Natural killer cell (primary cell): ENCODE measurements around the gene ZNF451. TPM values are rescaled to one million over a fixed set of nuclear protein-coding genes. Genes with fewer than 3 reads are reported as not detected.

Experiments used
- ATAC-seq, 3 donors: fragments of 150-1000 bp in 2 of 3; fragments of 200-7000 bp in 1 of 3; cut with Tn5 transposase; 1 replicate in 1 of 3; 2 replicates in 2 of 3; pipeline ENCODE4 v1.10.0; 2021; ENCODE audit warnings: mild to moderate bottlenecking in 2 of 3, moderate library complexity in 2 of 3
- DNase-seq, 2 donors: peaks; one replicate each; pipeline versions ENCODE4 v3.0.0 to v3.0.0-alpha.2; 2013 to 2021; ENCODE audit warnings: mixed read lengths in 1 of 2
- H3K27ac ChIP-seq: one replicate; pipeline ENCODE4 v1.5.1; 2013; ENCODE audit warnings: mild to moderate bottlenecking, low read length
- H3K27me3 ChIP-seq: one replicate; pipeline ENCODE4 v1.6.1; 2013; ENCODE audit warnings: low read length; ENCODE audit not compliant: control insufficient read depth, insufficient read depth
- H3K36me3 ChIP-seq: one replicate; pipeline ENCODE4 v1.6.1; 2013; ENCODE audit warnings: low read length; ENCODE audit not compliant: control insufficient read depth, insufficient read depth
- H3K4me1 ChIP-seq: one replicate; pipeline ENCODE4 v1.6.1; 2013; ENCODE audit warnings: low read length; ENCODE audit not compliant: control insufficient read depth, insufficient read depth
- H3K4me3 ChIP-seq: one replicate; pipeline ENCODE4 v1.5.1; 2013; ENCODE audit warnings: low read length
- H3K9me3 ChIP-seq: one replicate; pipeline ENCODE4 v1.6.1; 2013; ENCODE audit warnings: low read length; ENCODE audit not compliant: control insufficient read depth, insufficient read depth
- H3K27ac Mint-ChIP-seq, 2 donors: one replicate each; pipeline ENCODE4 v1.8.0; 2022; ENCODE audit warnings: mild to moderate bottlenecking in 2 of 2, mixed read lengths in 2 of 2, moderate library complexity in 1 of 2
- H3K27me3 Mint-ChIP-seq, 2 donors: one replicate each; pipeline ENCODE4 v1.8.0; 2022; ENCODE audit warnings: low read depth in 2 of 2, mixed read lengths in 2 of 2
- H3K36me3 Mint-ChIP-seq: one replicate; pipeline ENCODE4 v1.8.0; 2022; ENCODE audit warnings: mixed read lengths
- H3K4me1 Mint-ChIP-seq, 2 donors: one replicate each; pipeline ENCODE4 v1.8.0; 2022; ENCODE audit warnings: mixed read lengths in 2 of 2
- H3K4me3 Mint-ChIP-seq: one replicate; pipeline ENCODE4 v1.8.0; 2022; ENCODE audit warnings: mild to moderate bottlenecking, moderate library complexity, mixed read lengths
- H3K9me3 Mint-ChIP-seq, 2 donors: one replicate each; pipeline ENCODE4 v1.8.0; 2022; ENCODE audit warnings: mixed read lengths in 2 of 2
- CTCF ChIP-seq: fragments of 200-600 bp; IDR thresholded peaks from one replicate; pipeline ENCODE4 v1.8.0; 2022; ENCODE audit warnings: antibody characterized with exemption
- WGBS: methylation state at CpG from one replicate; pipeline ENCODE4 v1.1.7; 2013; ENCODE audit warnings: missing lambda C conversion rate; ENCODE audit not compliant: insufficient coverage; 5-methylcytosine and 5-hydroxymethylcytosine counted together
- intact Hi-C: fragments of 100-400 bp; cut with micrococcal nuclease; formaldehyde crosslinking; loops from one replicate; pipeline ENCODE4 v1.14.2; 2022
- total RNA-seq, 4 donors: library from RNA; stranded (reverse); fragments of 120-200 nt in 1 of 4; gene quantifications; one replicate each; pipeline versions ENCODE4 v1.2.3 to v1.2.4, GENCODE V29; 2013 to 2022

Gene ZNF451
- total RNA-seq, 3 donors from 2014 or later (not counting 1 experiment from before 2014, with no cell fraction given): 121 to 131 (median 122) TPM

GRCh38 chr6:57142178-57142525 lies 52.2 kb downstream of the ZNF451 start:
- DNase-seq (no peak), ATAC-seq (no peak)
- no peak overlapping the region for H3K4me3 ChIP-seq
- WGBS: 100% methylated on average over 1 of the region's 1 CpG
- peaks cover 21% of the 10 kb centered on the region for H3K36me3 Mint-ChIP-seq
- peaks cover 9% of the 10 kb centered on the region in 2 donors for H3K4me1 Mint-ChIP-seq
- H3K27me3 ChIP-seq: no peaks in the 10 kb centered on the region
- no peak overlapping the region for H3K4me3 Mint-ChIP-seq
- H3K27me3 Mint-ChIP-seq: no peaks in the 10 kb centered on the region
- intact Hi-C loops: no loop called here
- peaks cover 27% of the 10 kb centered on the region for H3K36me3 ChIP-seq
- H3K27ac ChIP-seq: no peak overlapping the region
- no peaks in the 10 kb centered on the region for H3K9me3 Mint-ChIP-seq
- TF ChIP-seq CTCF: no peak
- H3K4me1 ChIP-seq: no peaks in the 10 kb centered on the region
- no peak overlapping the region for H3K27ac Mint-ChIP-seq
- H3K9me3 ChIP-seq: no peaks in the 10 kb centered on the region

GRCh38 chr6:57143690-57144089 lies 53.7 kb downstream of the ZNF451 start:
- Mint-ChIP-seq H3K27me3 (no peaks in the 10 kb centered on the region), H3K4me1 (no peaks in the 10 kb centered on the region), H3K9me3 (no peaks in the 10 kb centered on the region), H3K36me3 (peaks cover 34% of the 10 kb centered on the region), H3K4me3 (no peak overlapping the region), H3K27ac (no peak overlapping the region)
- WGBS: 100% methylated on average over 1 of the region's 1 CpG
- Histone ChIP-seq H3K4me1 (no peaks in the 10 kb centered on the region), H3K4me3 (no peak overlapping the region), H3K36me3 (peaks cover 41% of the 10 kb centered on the region), H3K27ac (no peak overlapping the region), H3K27me3 (no peaks in the 10 kb centered on the region), H3K9me3 (no peaks in the 10 kb centered on the region)
- DNase-seq: no peak
- TF ChIP-seq CTCF: no peak
- ATAC-seq: no peak
- intact Hi-C loops: no loop called here

- Histone ChIP-seq H3K36me3 (peaks cover 39% of the 10 kb centered on the region), H3K4me1 (no peaks in the 10 kb centered on the region), H3K27ac (no peak overlapping the region), H3K9me3 (no peaks in the 10 kb centered on the region), H3K4me3 (no peak overlapping the region), H3K27me3 (no peaks in the 10 kb centered on the region)
- Mint-ChIP-seq H3K4me1 (no peaks in the 10 kb centered on the region), H3K27ac (no peak overlapping the region), H3K4me3 (no peak overlapping the region), H3K9me3 (no peaks in the 10 kb centered on the region), H3K36me3 (peaks cover 28% of the 10 kb centered on the region), H3K27me3 (no peaks in the 10 kb centered on the region)
- DNase-seq (no peak), ATAC-seq (no peak)
- no peak for TF ChIP-seq CTCF
- WGBS: 96% methylated on average over 4 of the region's 5 CpGs
- intact Hi-C loops: no loop called here
Measured at GRCh38 chr6:57147401-57147800, 57.4 kb downstream of the ZNF451 start.
